GM19467 (cell line): Measurements from ENCODE around the gene FHAD1.
"Not testable (repeated sequence)": the region's sequence is repeated elsewhere in the genome, so short reads cannot be mapped to it uniquely, and the experiment has no call there.

ENCODE experiments used
- ATAC-seq: cut with Tn5 transposase; IDR thresholded peaks from one replicate; pipeline ENCODE4 v1.9.1; 2021; ENCODE audit warnings: mild to moderate bottlenecking, moderate library complexity; ENCODE audit not compliant: unreplicated experiment

The FHAD1 gene

DNA sequence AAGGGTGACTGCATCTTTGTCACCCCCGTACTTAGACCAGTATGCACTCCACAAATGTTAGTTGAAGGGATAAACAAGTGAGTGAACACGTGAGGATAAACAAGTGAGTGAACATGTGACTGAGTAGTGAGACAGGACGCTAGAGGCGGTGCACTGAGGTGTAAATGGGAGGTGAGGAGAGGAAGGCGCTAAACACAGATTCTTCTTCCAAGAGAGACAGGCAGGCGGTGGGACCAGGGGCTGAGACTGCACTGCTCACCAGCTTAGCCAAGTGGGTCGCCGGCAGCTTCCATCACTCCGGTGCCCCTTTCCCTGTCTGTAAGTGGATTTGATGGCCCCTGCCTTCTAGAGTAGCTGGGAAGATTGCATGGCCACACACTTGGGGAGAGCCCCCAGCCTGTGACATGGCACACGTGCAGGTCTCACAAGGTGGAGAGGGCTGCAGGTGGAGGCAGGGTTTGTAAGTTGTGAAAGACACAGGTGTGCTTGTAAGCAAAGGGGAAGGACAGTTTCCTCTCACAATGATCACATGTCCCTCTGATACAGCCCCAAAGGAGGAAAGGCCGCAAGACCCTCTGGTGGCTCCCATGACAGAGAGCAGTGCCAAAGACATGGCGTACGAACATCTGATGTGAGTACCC lies 115.2 kb downstream of the FHAD1 start:
- ATAC-seq: no peak

DNA sequence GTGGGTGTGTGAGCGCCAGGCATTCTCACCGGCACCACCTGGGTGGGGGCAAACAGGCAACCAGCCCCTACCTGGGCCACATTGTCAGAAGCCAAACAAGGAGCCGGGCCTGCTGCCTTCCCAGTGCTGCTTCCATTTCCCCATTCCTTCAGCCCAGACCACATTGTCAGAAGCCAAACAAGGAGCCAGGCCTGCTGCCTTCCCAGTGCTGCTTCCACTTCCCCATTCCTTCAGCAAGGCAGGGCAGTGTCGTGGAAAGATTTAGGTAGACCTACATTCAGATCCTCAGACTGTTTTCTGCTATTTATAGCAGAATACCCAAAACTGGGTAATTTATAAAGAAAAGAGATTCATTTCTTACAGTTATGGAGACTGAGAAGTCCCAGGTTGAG lies 115.7 kb downstream of the FHAD1 start:
- no peak for ATAC-seq

DNA sequence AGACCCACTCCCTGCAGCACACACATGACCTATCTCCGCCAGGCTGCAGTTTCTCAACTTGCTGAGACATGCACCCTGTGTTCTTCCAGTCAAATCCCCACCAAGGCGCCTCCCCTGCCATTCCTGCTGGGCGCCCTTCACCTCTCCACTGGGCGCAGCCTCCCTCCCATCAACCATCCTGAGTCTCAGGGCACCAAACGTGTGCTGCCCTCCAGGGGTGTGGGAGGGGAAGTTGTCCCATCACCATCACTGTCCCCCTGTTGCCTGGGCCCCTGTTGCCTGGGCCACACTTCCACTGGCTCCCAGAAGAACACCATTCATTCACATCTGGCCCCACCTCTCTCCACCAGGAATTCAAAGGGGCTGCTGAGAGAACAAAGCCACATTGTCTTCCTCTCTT lies 117.7 kb downstream of the FHAD1 start:
- no peak for ATAC-seq

DNA sequence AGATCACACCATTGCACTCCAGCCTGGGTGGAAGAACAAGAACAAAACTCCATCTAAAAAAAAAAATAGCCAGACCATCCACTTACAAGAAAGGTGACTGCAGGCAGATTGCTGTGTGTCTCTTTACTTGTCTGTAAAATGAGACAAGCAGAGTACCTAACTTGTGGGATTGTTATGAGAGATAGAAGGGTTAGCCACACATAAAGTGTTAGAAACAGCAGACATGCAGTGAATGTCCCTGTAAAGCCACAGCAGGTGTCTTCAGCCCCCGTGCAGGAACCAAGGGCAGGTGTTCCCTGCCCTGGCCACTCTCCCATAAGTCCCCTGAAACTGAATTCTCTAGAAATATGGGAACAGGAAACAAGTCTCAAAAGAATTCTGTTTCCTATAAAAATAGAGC lies 121.9 kb downstream of the FHAD1 start:
- no peak for ATAC-seq

DNA sequence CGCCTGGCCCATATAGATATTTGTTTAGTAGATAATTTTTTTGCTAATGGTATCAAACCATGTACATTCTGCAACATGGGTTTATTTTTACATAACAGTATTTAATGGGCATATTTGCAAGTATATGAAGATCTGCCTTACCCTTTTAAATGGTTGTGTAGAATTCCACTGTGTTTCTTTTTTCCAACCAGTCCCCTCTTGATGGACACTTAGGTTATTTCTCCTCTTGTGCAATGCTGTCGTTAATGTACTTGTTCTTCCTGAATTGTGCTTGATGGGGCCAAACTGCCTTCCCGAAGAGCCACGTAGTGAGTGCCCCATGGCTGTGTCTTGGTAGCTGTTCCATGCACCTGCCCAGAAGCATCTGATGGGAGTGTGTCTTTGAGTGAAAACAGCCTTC lies 123.2 kb downstream of the FHAD1 start:
- ATAC-seq: no peak

DNA sequence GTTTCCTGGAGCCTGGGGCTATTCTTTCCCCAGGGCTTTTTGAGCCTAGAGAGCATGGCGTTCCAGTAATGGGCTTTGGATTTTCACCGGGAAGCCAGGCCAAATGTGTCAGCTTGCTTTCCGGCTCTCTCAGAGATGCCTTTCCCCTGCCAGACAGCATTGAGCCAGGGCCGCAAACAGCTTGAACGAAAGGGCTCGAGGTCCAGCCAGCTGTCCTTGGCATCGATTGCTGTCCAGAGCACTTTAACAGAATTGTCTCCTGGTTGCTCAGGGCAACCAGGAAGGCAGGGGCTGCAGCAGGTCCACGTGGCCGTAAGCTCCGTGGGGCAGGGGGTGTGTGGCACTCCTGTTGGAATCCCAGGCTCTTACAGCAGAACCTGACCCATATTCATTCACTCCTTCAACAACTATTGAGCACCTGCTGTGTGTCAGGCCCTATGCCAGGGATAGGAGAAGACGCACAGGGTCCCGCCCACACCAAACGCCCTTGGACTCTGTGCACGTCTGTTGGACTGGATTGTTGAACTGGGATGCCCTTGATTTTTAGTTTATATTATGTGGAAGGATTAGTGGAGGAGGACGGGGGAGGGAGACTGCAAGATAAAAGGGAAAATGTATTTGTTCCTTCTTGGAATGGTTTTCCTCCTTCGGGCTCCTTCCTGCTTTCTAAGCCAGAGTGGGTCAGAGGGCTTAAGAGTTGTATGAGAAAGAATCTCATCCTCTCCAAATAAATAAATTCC lies 123.9 kb downstream of the FHAD1 start:
- ATAC-seq: no peak

DNA sequence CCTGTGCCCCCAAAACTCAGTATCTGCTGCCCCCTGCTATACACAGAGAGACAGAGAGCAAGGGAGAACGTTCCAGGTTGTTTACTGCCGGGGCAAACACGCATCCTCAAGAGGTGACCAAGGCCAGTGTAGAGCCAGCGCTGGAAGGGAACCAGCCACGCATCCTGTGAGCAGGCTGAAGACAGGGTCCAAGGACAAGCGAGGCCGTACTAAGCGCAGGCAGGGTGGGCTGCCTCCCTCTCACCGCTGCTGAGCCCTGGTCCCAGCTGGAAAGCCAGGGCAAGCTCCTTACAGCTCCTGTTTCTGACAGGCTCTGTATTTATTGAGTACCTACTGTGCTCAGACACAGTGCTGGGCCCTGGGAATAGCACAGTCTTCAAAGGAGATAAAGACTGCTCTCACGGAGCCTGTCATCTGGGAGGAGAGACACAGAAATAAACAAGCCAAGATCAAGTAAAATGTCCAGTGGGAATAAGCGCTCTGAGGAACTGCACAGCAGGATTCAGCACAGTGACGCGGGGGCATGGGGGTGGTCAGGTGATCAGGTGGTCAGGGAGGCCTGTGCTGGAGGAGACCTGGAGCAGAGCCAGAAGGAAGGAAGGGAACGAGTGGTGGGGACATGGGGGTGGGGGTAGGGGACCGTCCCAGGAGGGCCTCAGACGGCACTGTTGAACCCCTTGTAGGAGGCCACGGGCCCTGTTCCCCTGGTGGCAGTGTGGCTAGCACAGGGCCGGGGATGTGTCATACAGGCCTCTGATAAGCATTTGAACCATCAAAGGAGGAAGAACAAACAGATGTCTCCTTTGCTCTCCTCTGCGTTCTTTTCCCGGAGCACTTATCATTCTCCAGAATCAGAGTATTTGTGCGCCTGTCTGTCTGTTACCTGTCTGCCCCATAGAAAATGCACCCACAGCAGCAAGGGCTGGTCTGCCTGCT lies 124.9 kb downstream of the FHAD1 start:
- ATAC-seq: no peak

DNA sequence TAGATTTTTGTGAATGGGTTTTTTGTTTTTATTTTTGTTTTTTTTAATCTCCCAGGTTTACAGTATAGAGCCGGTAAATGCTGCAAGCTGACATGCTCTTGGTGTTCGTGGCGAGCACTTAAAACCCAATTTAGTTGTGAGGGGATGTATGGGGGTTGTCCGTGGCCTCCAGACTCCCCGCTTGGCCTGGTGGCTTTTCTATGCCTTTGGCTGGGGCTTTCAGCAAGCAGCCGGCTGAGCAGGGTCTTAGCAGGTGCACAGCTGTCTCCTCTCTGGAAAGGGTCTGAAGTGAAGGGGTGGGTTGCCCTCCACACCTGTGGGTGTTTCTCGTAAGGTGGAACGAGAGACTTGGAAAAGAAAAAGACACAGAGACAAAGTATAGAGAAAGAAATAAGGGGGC lies 131.7 kb downstream of the FHAD1 start:
- no peak for ATAC-seq

DNA sequence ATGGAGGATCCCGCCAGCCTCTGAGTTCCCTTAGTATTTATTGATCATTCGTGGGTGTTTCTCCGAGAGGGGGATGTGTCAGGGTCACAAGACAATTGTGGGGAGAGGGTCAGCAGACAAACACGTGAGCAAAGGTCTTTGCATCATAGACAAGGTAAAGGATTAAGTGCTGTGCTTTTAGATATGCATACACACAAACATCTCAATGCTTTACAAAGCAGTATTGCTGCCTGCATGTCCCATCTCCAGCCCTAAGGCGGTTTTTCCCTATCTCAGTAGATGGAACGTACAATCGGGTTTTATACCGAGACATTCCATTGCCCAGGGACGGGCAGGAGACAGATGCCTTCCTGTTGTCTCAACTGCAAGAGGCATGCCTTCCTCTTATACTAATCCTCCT lies 132.1 kb downstream of the FHAD1 start:
- ATAC-seq: not testable (repeated sequence)

DNA sequence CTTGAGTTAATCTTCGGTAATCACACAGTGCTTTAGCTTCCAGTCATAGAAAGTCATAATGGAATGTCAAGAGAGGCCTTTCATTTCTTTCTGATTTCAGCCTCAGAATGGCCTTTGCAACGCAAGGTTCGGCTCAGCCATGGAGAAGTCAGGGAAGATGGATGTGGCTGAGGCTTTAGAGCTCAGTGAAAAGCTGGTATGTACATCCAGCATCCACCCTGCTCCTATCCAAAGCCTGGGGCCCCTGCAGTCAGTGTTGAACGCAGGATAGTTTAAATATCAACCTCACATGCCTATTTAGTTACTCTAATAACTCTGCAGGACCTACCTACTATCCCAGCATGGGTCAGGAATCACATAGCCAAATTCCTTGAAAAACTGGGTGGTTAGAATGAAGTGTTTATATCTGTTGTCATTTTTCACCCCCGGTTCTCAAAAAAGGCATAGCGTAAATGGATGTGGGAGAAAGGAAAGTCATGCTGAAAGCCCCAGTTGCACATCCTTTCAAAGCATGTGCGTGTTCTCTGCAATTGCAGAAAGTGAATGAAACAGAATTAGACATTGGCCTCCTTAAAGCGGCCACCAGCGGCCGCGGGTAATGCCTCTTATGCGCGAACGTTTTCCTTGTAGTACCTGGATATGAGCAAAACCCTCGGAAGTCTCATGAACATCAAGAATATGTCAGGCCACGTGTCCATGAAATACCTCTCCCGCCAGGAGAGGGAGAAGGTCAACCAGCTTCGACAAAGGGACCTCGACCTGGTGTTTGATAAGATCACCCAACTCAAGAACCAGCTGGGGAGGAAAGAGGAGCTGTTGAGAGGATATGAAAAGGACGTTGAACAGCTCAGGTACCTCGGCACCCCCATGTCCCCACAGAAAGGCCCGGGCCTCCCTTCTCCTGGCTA lies 133.8 kb downstream of the FHAD1 start:
- ATAC-seq: no peak

DNA sequence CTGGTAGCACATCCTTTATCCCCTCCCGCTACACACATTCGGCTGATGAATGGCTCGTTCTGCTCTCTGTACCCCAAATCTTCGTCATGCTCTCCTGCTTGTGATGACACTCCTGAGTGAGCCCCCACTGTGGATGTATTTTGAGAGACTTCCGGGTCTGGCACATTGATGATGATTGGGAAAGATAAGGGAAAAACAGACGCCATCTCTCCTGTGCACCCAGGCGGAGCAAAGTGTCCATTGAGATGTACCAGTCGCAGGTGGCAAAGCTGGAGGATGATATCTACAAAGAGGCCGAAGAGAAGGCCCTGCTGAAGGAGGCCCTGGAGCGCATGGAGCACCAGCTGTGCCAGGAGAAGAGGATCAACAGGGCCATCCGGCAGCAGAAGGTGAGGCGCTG lies 134.8 kb downstream of the FHAD1 start:
- no peak for ATAC-seq

DNA sequence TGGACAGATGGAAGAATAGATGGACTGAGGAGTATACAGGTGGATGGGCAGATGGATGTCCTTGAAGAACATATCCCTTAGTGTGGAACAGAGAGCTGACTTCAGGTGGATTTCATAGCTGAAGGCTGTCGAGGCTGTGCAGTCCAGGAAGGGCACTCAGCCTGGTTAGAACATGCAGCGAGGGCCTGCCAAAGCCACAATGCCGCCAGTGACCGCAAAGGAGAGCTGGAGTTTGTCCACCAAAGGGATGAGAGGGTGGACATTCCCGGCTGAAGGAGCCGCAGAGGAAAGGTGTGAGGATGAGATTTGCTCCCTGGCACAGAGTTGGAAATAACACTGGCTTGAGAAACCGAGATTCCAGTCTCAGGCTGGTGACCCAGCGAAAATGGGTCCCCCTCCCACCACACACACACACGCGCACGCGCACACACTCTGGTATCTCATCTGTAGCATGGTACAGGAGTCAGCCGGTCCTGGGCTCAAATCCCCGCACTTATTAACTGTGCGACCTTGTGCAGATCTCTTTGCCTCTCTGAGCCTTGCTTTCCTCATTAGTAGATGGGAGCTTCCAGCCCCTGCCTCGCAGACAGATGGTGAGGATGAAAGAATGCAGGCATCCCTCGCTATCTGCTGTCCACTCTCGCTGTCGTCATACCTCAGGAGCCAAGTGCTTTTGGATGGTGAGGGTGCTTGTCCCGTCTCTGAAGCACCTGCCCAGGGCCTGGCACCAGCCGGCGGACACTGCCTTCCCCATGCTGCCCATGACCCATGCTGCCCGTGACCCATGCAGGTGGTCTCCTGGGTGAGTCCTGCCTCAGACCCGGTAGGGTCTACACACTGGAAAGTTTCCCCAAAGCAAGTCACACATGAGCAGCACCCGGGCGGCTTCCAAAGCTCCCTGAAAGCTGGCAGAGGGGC lies 135.8 kb downstream of the FHAD1 start:
- ATAC-seq: no peak

DNA sequence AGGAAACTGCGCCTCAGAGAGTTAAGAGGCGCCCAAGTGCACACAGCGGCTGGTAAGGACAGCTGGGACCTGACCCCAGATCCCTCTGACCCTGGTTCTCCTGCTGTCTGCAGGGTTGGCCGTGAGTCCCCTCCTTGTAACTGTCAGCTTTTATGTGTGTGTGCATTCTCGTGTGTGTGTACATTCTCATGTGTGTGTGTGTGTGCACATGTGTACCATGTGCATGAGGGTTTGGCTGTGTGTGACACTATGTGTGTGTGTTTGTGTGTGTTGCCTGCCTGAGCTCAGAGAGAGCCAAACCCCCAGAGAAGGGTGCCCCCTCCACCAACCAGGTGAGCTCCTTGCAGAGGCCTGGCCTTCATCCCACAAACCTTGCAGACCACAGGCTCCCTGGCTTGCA lies 136.8 kb downstream of the FHAD1 start:
- no peak for ATAC-seq

DNA sequence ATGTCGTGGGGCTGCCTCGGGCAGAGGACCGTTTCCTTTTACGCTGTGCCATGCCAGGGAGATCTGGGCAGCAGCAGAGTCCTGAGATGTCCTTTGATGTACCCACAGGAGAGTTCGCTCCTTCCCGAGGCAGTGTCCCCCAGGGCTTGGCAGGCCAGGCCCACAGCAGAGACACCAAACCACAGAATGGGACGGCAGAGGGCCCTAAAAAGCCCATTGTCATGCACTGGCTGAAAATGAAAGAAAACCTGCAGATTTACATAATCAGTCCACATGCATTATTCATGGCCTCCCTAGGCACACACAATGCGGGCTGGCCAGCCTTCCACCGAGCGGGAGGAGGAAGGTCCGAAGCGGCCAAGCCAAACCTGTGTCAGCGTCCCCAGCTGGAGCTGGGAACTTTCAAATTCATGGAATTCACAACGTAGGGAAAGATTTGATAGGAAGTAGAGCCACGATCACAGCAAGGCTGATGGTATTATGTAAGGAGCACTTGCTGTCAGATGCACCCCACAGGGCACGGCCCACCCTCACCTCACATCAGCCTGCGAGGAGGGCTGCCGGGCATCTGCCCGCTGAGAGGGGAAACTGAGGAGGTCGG lies 137.4 kb downstream of the FHAD1 start:
- ATAC-seq: no peak

DNA sequence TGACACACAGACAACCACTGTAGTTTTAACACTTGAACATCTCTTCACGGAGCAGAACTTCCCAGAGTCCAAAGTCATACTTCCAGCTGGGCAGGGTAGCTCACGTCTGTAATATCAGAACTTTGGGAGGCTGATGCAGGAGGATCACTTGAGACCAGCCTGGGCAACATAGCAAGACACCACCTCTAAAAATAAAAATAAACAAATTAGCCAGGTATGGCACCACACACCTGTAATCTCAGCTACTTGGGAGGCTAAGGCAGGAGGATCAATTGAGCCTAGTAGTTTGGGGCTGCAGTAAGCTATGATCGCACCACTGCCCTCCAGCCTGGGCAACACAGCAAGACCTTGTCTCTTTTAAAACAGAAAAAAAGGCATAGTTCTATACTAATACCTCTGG lies 138.4 kb downstream of the FHAD1 start:
- ATAC-seq: no peak

DNA sequence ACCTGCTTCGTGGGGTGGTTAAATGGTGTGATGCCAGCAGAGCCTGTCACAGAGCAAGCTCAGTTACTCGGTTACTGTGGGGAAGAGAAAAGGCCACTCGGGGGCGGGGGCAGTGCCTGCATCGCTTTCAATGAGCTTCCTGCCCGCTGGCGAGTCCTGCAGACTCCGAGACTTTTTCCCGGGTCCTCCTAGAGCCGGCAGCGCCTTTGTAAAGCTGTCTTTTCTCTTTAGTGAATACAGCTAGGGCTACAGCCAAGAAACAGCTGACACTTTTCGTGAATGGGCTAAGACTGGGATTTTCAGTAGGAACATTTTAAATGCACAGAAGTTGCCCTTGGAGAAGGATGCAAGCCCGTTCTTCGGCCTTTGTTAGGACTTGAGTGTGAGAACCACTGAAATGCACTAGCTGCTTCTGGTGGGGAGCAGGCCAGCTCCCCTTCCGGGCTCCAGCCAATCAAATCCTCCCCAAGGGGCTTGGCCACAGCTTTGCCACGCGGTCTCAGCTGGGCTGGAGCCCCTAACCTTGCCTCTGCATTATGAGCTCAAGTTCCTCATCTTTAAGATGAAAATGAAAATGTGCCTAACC lies 139.2 kb downstream of the FHAD1 start:
- no peak for ATAC-seq

DNA sequence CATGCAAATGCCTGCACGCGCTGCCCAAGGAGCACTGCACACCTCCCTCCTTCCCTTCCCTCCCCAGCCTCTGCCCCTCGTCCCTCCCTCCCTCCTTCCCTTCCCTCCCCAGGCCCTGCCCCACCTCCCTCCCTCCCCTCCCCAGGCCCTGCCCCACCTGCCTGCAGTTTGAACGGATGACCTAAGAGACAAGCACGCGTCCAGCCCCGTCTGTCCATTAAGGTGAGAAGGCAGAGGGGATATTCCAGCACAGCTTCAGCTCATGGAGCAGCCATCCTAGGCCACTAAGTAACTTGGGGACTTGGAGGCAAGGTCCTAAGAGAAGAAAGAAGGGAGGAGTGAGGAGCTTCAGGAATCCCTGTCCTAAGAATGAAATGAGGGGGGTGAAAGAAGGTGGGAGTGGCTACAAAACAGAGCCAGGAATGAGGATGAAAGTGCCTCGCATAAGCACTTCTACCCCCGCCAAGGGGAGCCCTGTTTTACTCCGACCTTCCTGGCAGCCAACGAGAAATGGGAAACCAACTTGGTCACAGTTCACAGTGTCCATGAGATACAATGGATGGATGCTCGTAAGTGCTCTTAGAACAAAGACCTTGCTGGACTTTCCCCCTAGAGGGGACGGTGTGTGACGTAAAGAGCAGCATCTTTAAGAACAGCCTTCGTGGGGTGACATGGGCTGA lies 141.3 kb downstream of the FHAD1 start:
- no peak for ATAC-seq

DNA sequence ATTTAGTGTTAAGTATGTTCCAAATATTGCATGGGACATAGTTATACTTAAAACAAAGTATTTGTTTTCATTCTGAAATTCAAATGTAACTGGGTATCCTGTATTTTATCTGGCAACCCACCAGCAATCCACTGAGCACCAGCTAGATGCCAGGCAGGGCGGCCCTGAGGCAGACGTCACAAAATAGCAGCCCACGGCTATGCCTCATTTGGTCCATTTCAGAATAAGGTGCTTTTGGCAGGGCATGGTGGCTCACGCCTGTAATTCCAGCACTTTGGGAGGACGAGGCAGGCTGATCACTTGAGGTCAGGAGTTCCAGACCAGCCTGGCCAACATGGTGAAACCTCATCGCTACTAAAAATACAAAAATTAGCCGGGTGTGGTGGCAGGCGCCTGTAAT lies 142.8 kb downstream of the FHAD1 start:
- ATAC-seq: not testable (repeated sequence)
